Transverse colon (tissue), 4 donors: ENCODE data around the gene STAT6. TPM values are rescaled to one million over a fixed set of nuclear protein-coding genes. Genes with fewer than 3 reads are reported as not detected.
"Not testable (repeated sequence)": the region's sequence is repeated elsewhere in the genome, so short reads cannot be mapped to it uniquely, and the experiment has no call there.

ENCODE experiments used
- DNase-seq: peaks from one replicate; pipeline ENCODE4 v3.0.0-alpha.2; 2019
- H3K27ac ChIP-seq, 4 donors: fragments of 200-600 bp; sonication (generic); 2 replicates each; pipeline ENCODE4 v1.5.1; 2016 to 2018; ENCODE audit warnings: inconsistent platforms in 4 of 4
- H3K27me3 ChIP-seq: fragments of 200-600 bp; sonication (generic); 2 replicates; pipeline ENCODE4 v1.5.1; 2017; ENCODE audit warnings: inconsistent platforms
- H3K36me3 ChIP-seq, 4 donors: fragments of 200-600 bp; sonication (generic); 2 replicates each; pipeline ENCODE4 v1.5.1; 2017 to 2019; ENCODE audit warnings: inconsistent platforms in 4 of 4
- H3K4me1 ChIP-seq, 4 donors: fragments of 200-600 bp; sonication (generic); 2 replicates each; pipeline ENCODE4 v1.5.1; 2017 to 2020; ENCODE audit warnings: inconsistent platforms in 4 of 4
- H3K4me3 ChIP-seq, 4 donors: fragments of 200-600 bp; sonication (generic); 1 replicate in 1 of 4; 2 replicates in 3 of 4; pipeline versions ENCODE4 v1.5.1 to v1.6.1; 2017 to 2019; ENCODE audit warnings: inconsistent platforms in 4 of 4
- H3K9me3 ChIP-seq, 2 donors: fragments of 200-600 bp; sonication (generic); 2 replicates each; pipeline ENCODE4 v1.5.1; 2017 to 2019; ENCODE audit warnings: inconsistent platforms in 2 of 2
- CTCF ChIP-seq, 5 experiments: fragments of 200-600 bp in 3 of 5; fragments of 450-650 bp in 2 of 5; sonication (generic) in 3 of 5; IDR thresholded peaks; 1 replicate in 2 of 5; 2 replicates in 3 of 5; pipeline ENCODE4 v1.5.1; 2016 to 2017; ENCODE audit warnings: antibody characterized with exemption in 5 of 5, inconsistent platforms in 3 of 5, mild to moderate bottlenecking in 2 of 5, moderate library complexity in 1 of 5
- EP300 ChIP-seq: sonication (generic); formaldehyde crosslinking; IDR thresholded peaks from one replicate; pipeline ENCODE4 v1.6.1; 2017; ENCODE audit warnings: antibody characterized with exemption, low read depth
- POLR2A ChIP-seq: fragments of 450-650 bp; IDR thresholded peaks from one replicate; pipeline ENCODE4 v1.6.1; 2016; ENCODE audit warnings: antibody characterized with exemption, mild to moderate bottlenecking, moderate library complexity
- POLR2AphosphoS5 ChIP-seq, 3 donors: sonication (generic); formaldehyde crosslinking; IDR thresholded peaks; one replicate each; pipeline ENCODE4 v1.6.1; 2016; ENCODE audit warnings: antibody characterized with exemption in 3 of 3
- WGBS, 2 donors: methylation state at CpG; one replicate each; pipeline ENCODE4 v1.1.5; 2018; ENCODE audit warnings: low coverage in 1 of 2; 5-methylcytosine and 5-hydroxymethylcytosine counted together
- in situ Hi-C, 4 donors: fragments of 200-750 bp; cut with MboI; loops; one replicate each; pipeline versions ENCODE4 v1.15.0 to v1.15.1; 2017; ENCODE audit warnings: low sequenced_read_pairs in 3 of 4, low pct_ligation_motif_present in 1 of 4, low pct_unique_long_range_greater_than_20kb in 1 of 4
- intact Hi-C: fragments of 100-400 bp; cut with DNase I; formaldehyde crosslinking; loops from one replicate; pipeline ENCODE4 v1.15.1; 2023; ENCODE audit warnings: low total_unique reads
- total RNA-seq, 4 donors: library from RNA; depleted of rRNA; stranded (reverse); fragments of >200 nt; gene quantifications; one replicate each; pipeline ENCODE4 v1.1.0, GENCODE V29; 2016

The STAT6 gene
- total RNA-seq, 4 donors from 2014 or later, result 181 to 318 (median 198) TPM

- Histone ChIP-seq H3K4me3 (peak within 1 kb of the TSS; percentile 49 to 74 (median 64)), H3K4me1 (peaks cover 6 to 20% (median 17%) of the 10 kb centered on the region in 4 donors), H3K27ac (peak within 1 kb of the TSS; percentile 84 to 92 (median 88)), H3K9me3 (no peaks in the 10 kb centered on the region), H3K27me3 (no peaks in the 10 kb centered on the region), H3K36me3 (no peaks in the 10 kb centered on the region)
- intact Hi-C loops, result no loop called here
- WGBS, 2 donors, result 0 to 1% methylated on average over 7 to 35 of the region's 39 CpGs
- TF ChIP-seq POLR2A (peak; percentile 37), POLR2AphosphoS5 (IDR thresholded peaks at IDR 0.05) (peak; percentile 39 to 70 (median 49)), EP300 (no peak)
- in situ Hi-C loops, result no loop called here
- peak; percentile 97 for DNase-seq
Observed at GRCh38 chr12:57078519-57079404, 32.4 kb downstream of the STAT6 start, which contains the start of gene NEMP1. NEMP1 (minus strand) TSS chr12:57078791; CDS start chr12:57078745, 46 bp downstream.

- H3K27me3 ChIP-seq, H3K9me3 ChIP-seq, H3K36me3 ChIP-seq, DNase-seq: not testable (repeated sequence)
- H3K4me1 ChIP-seq, result peaks cover 6 to 24% (median 14%) of the 10 kb centered on the region in 4 donors
- peak overlapping the region; percentile 61 to 77 (median 69) for H3K27ac ChIP-seq
- in situ Hi-C loops, result loop anchor here in 1 of 4 donors (5.0 kb wide), 1 partner anchor 38 kb away; the partner anchor contains the start of gene STAT6
- WGBS, 2 donors, result 91 to 100% methylated on average over 5 to 6 of the region's 6 CpGs
- H3K4me3 ChIP-seq, result peak overlapping the region in 1 of 4 donors; percentile 10
- intact Hi-C loops, result loop anchor here (5.0 kb wide), 1 partner anchor 38 kb away; the partner anchor contains the start of gene STAT6
Observed at GRCh38 chr12:57073566-57074450, 37.4 kb downstream of the STAT6 start.

GRCh38 chr12:57072661-57073060, 38.5 kb downstream of the STAT6 start:
- H3K36me3 ChIP-seq, result peaks cover 0 to 8% (median 0%) of the 10 kb centered on the region in 4 donors
- in situ Hi-C loops (loop anchor here in 1 of 4 donors (5.0 kb wide), 1 partner anchor 40 kb away; the partner anchor contains the start of gene STAT6), intact Hi-C loops (loop anchor here (5.0 kb wide), 1 partner anchor 40 kb away; the partner anchor contains the start of gene STAT6)
- no peak for DNase-seq
- H3K27me3 ChIP-seq, result no peaks in the 10 kb centered on the region
- no peaks in the 10 kb centered on the region for H3K9me3 ChIP-seq
- H3K27ac ChIP-seq, result peak overlapping the region; percentile 61 to 77 (median 69)
- 56 to 75% methylated on average over 2 of the region's 2 CpGs for WGBS, 2 donors
- no peak overlapping the region for H3K4me3 ChIP-seq
- peaks cover 3 to 19% (median 9%) of the 10 kb centered on the region in 4 donors for H3K4me1 ChIP-seq
- no peak for TF ChIP-seq POLR2A
- TF ChIP-seq POLR2AphosphoS5 (IDR thresholded peaks at IDR 0.05), result peak in 1 of 3 donors; percentile 14
- TF ChIP-seq EP300, result no peak
- no peak for TF ChIP-seq CTCF (IDR thresholded peaks at IDR 0.05)

GRCh38 chr12:57069523-57069922, 41.6 kb downstream of the STAT6 start:
- Histone ChIP-seq H3K36me3 (peaks cover 0 to 8% (median 0%) of the 10 kb centered on the region in 4 donors), H3K4me1 (peaks cover 0 to 14% (median 4%) of the 10 kb centered on the region in 4 donors), H3K27ac (peak overlapping the region; percentile 57 to 81 (median 78)), H3K9me3 (no peaks in the 10 kb centered on the region), H3K4me3 (no peak overlapping the region), H3K27me3 (no peaks in the 10 kb centered on the region)
- in situ Hi-C loops, result loop anchor here in 1 of 4 donors (5.0 to 10.0 kb wide), 2 partner anchors 43 to 65 kb away; partner anchors contain the start of genes STAT6 and ZBTB39
- DNase-seq, result peak; percentile 66
- intact Hi-C loops, result loop anchor here (5.0 kb wide), 1 partner anchor 113 kb away; no protein-coding TSS in a partner anchor
- 0 to 37% methylated on average over 1 to 3 of the region's 3 CpGs for WGBS, 2 donors
- TF ChIP-seq POLR2AphosphoS5 (IDR thresholded peaks at IDR 0.05) (peak in 1 of 3 donors; percentile 6), CTCF (IDR thresholded peaks at IDR 0.05) (peak; percentile 82 to 95 (median 90)), POLR2A (no peak)
